Measurements from ENCODE around the gene C1QTNF1. TPM values are rescaled to one million over a fixed set of nuclear protein-coding genes. Genes with fewer than 3 reads are reported as not detected.

The C1QTNF1 gene
- total RNA-seq, 5 donors from 2014 or later (not counting 1 experiment from before 2014, with no cell fraction given): 0.10 to 0.57 (median 0.26) TPM; not detected in 1

GRCh38 chr17:79087428-79088143 lies 63.6 kb downstream of the C1QTNF1 start:
- no peak overlapping the region for H3K4me3 ChIP-seq (ENCODE audit: control insufficient read depth in 1 of 2, extremely low read depth in 1 of 2, low read length in 1 of 2)
- no peaks in the 10 kb centered on the region for H3K9me3 ChIP-seq
- ATAC-seq (replicated peaks in 1 of 4): peak; percentile 74 to 83 (median 80)
- peaks cover 0 to 7% of the 10 kb centered on the region in 2 experiments for H3K4me1 ChIP-seq (ENCODE audit: control insufficient read depth in 1 of 2, extremely low read depth in 1 of 2, insufficient read depth in 2 of 2, low read length in 2 of 2)
- H3K27me3 ChIP-seq (replicated peaks in 1 of 2; ENCODE audit: control insufficient read depth in 2 of 2, extremely low read depth in 1 of 2, insufficient read depth in 2 of 2, low read length in 1 of 2): peaks cover 0 to 16% of the 10 kb centered on the region in 2 experiments
- H3K4me3 Mint-ChIP-seq: no peak overlapping the region
- POLR2A ChIA-PET: no interaction called here
- CTCF ChIA-PET: interaction anchor here (1.0 to 2.3 kb wide), 3 partner anchors 303 to 313 kb away, joined by 3 to 7 read pairs (median 3); no protein-coding TSS in a partner anchor
- H3K9me3 Mint-ChIP-seq: no peaks in the 10 kb centered on the region
- no peak overlapping the region for H3K27ac ChIP-seq (ENCODE audit: low read length)
- H3K27me3 Mint-ChIP-seq: peaks cover 0 to 4% of the 10 kb centered on the region in 2 donors
- H3K4me1 Mint-ChIP-seq: peaks cover 0 to 2% (median 2%) of the 10 kb centered on the region in 3 donors
- WGBS (ENCODE audit: insufficient coverage): 47% methylated on average over 7 of the region's 12 CpGs
- H3K27ac Mint-ChIP-seq: no peak overlapping the region
- H3K36me3 ChIP-seq (ENCODE audit: control insufficient read depth in 2 of 2, extremely low read depth in 1 of 2, insufficient read depth in 1 of 2, low read length in 1 of 2): peaks cover 15 to 37% of the 10 kb centered on the region in 2 donors
- no peaks in the 10 kb centered on the region for H3K36me3 Mint-ChIP-seq
- DNase-seq: peak; percentile 29 to 84 (median 63)

- H3K9me3 Mint-ChIP-seq: no peaks in the 10 kb centered on the region
- no peak for ATAC-seq (replicated peaks in 1 of 4)
- CTCF ChIA-PET: interaction anchor here (0.6 to 2.3 kb wide), 4 partner anchors 229 to 313 kb away, joined by 3 to 7 read pairs (median 3); no protein-coding TSS in a partner anchor
- Histone ChIP-seq H3K9me3 (no peaks in the 10 kb centered on the region), H3K27me3 (replicated peaks in 1 of 2; ENCODE audit: control insufficient read depth in 2 of 2, extremely low read depth in 1 of 2, insufficient read depth in 2 of 2, low read length in 1 of 2) (peaks cover 0 to 24% of the 10 kb centered on the region in 2 experiments), H3K4me3 (ENCODE audit: control insufficient read depth in 1 of 2, extremely low read depth in 1 of 2, low read length in 1 of 2) (no peak overlapping the region), H3K4me1 (ENCODE audit: control insufficient read depth in 1 of 2, extremely low read depth in 1 of 2, insufficient read depth in 2 of 2, low read length in 2 of 2) (peaks cover 0 to 15% of the 10 kb centered on the region in 2 experiments), H3K27ac (ENCODE audit: low read length) (no peak overlapping the region), H3K36me3 (ENCODE audit: control insufficient read depth in 2 of 2, extremely low read depth in 1 of 2, insufficient read depth in 1 of 2, low read length in 1 of 2) (peaks cover 15 to 28% of the 10 kb centered on the region in 2 donors)
- H3K27me3 Mint-ChIP-seq: peaks cover 0 to 6% of the 10 kb centered on the region in 2 donors
- POLR2A ChIA-PET: no interaction called here
- no peak for DNase-seq
- H3K4me3 Mint-ChIP-seq: no peak overlapping the region
- no peak overlapping the region for H3K27ac Mint-ChIP-seq
- H3K36me3 Mint-ChIP-seq: no peaks in the 10 kb centered on the region
- WGBS (ENCODE audit: insufficient coverage): 93% methylated on average over 26 of the region's 26 CpGs
- peaks cover 4 to 7% (median 4%) of the 10 kb centered on the region in 3 donors for H3K4me1 Mint-ChIP-seq
Observed at GRCh38 chr17:79088247-79088996, 64.5 kb downstream of the C1QTNF1 start.

- Mint-ChIP-seq H3K4me3 (no peak overlapping the region), H3K4me1 (peaks cover 6 to 9% (median 6%) of the 10 kb centered on the region in 3 donors), H3K27me3 (peaks cover 0 to 8% of the 10 kb centered on the region in 2 donors), H3K9me3 (no peaks in the 10 kb centered on the region), H3K27ac (no peak overlapping the region), H3K36me3 (no peaks in the 10 kb centered on the region)
- H3K9me3 ChIP-seq: no peaks in the 10 kb centered on the region
- H3K4me3 ChIP-seq (ENCODE audit: control insufficient read depth in 1 of 2, extremely low read depth in 1 of 2, low read length in 1 of 2): no peak overlapping the region
- peaks cover 0 to 21% of the 10 kb centered on the region in 2 experiments for H3K4me1 ChIP-seq (ENCODE audit: control insufficient read depth in 1 of 2, extremely low read depth in 1 of 2, insufficient read depth in 2 of 2, low read length in 2 of 2)
- H3K27me3 ChIP-seq (replicated peaks in 1 of 2; ENCODE audit: control insufficient read depth in 2 of 2, extremely low read depth in 1 of 2, insufficient read depth in 2 of 2, low read length in 1 of 2): peaks cover 0 to 29% of the 10 kb centered on the region in 2 experiments
- peaks cover 15 to 23% of the 10 kb centered on the region in 2 donors for H3K36me3 ChIP-seq (ENCODE audit: control insufficient read depth in 2 of 2, extremely low read depth in 1 of 2, insufficient read depth in 1 of 2, low read length in 1 of 2)
- CTCF ChIA-PET: interaction anchor here in 1 of 2 donors (2.3 kb wide), 1 partner anchor 303 kb away, joined by 7 read pairs; no protein-coding TSS in a partner anchor
- POLR2A ChIA-PET: no interaction called here
- H3K27ac ChIP-seq (ENCODE audit: low read length): no peak overlapping the region
- WGBS (ENCODE audit: insufficient coverage): 93% methylated on average over 4 of the region's 8 CpGs
- no peak for ATAC-seq (replicated peaks in 1 of 4)
- DNase-seq: no peak
Observed at GRCh38 chr17:79088997-79089328, 65.0 kb downstream of the C1QTNF1 start.

- H3K4me1 ChIP-seq (ENCODE audit: control insufficient read depth in 1 of 2, extremely low read depth in 1 of 2, insufficient read depth in 2 of 2, low read length in 2 of 2): peaks cover 0 to 23% of the 10 kb centered on the region in 2 experiments
- ChIA-PET POLR2A (no interaction called here), CTCF (interaction anchor here (0.5 to 0.6 kb wide), 2 partner anchors 12 to 307 kb away, joined by 3 read pairs; no protein-coding TSS in a partner anchor)
- WGBS (ENCODE audit: insufficient coverage): 90% methylated on average over 23 of the region's 31 CpGs
- H3K27ac Mint-ChIP-seq: no peak overlapping the region
- ATAC-seq (replicated peaks in 1 of 4): no peak
- H3K9me3 Mint-ChIP-seq: no peaks in the 10 kb centered on the region
- peaks cover 6 to 9% (median 6%) of the 10 kb centered on the region in 3 donors for H3K4me1 Mint-ChIP-seq
- DNase-seq: no peak
- H3K27ac ChIP-seq (ENCODE audit: low read length): no peak overlapping the region
- no peak overlapping the region for H3K4me3 Mint-ChIP-seq
- H3K27me3 ChIP-seq (replicated peaks in 1 of 2; ENCODE audit: control insufficient read depth in 2 of 2, extremely low read depth in 1 of 2, insufficient read depth in 2 of 2, low read length in 1 of 2): peaks cover 0 to 38% of the 10 kb centered on the region in 2 experiments
- no peaks in the 10 kb centered on the region for H3K9me3 ChIP-seq
- H3K36me3 ChIP-seq (ENCODE audit: control insufficient read depth in 2 of 2, extremely low read depth in 1 of 2, insufficient read depth in 1 of 2, low read length in 1 of 2): peaks cover 8 to 15% of the 10 kb centered on the region in 2 donors
- H3K27me3 Mint-ChIP-seq: peaks cover 0 to 12% of the 10 kb centered on the region in 2 donors
- H3K36me3 Mint-ChIP-seq: no peaks in the 10 kb centered on the region
- no peak overlapping the region for H3K4me3 ChIP-seq (ENCODE audit: control insufficient read depth in 1 of 2, extremely low read depth in 1 of 2, low read length in 1 of 2)
Observed at GRCh38 chr17:79089720-79090442, 65.9 kb downstream of the C1QTNF1 start.

GRCh38 chr17:79090443-79091225 lies 66.7 kb downstream of the C1QTNF1 start:
- no peak for DNase-seq
- Mint-ChIP-seq H3K4me3 (no peak overlapping the region), H3K9me3 (no peaks in the 10 kb centered on the region), H3K36me3 (no peaks in the 10 kb centered on the region), H3K27me3 (peaks cover 5 to 18% of the 10 kb centered on the region in 2 donors), H3K27ac (no peak overlapping the region), H3K4me1 (peaks cover 6 to 9% (median 6%) of the 10 kb centered on the region in 3 donors)
- Histone ChIP-seq H3K4me1 (ENCODE audit: control insufficient read depth in 1 of 2, extremely low read depth in 1 of 2, insufficient read depth in 2 of 2, low read length in 2 of 2) (peaks cover 0 to 23% of the 10 kb centered on the region in 2 experiments), H3K9me3 (no peaks in the 10 kb centered on the region), H3K27ac (ENCODE audit: low read length) (no peak overlapping the region), H3K36me3 (ENCODE audit: control insufficient read depth in 2 of 2, extremely low read depth in 1 of 2, insufficient read depth in 1 of 2, low read length in 1 of 2) (peaks cover 1 to 13% of the 10 kb centered on the region in 2 donors), H3K27me3 (replicated peaks in 1 of 2; ENCODE audit: control insufficient read depth in 2 of 2, extremely low read depth in 1 of 2, insufficient read depth in 2 of 2, low read length in 1 of 2) (peaks cover 0 to 46% of the 10 kb centered on the region in 2 experiments), H3K4me3 (ENCODE audit: control insufficient read depth in 1 of 2, extremely low read depth in 1 of 2, low read length in 1 of 2) (no peak overlapping the region)
- CTCF ChIA-PET: no interaction called here
- ATAC-seq (replicated peaks in 1 of 4): no peak
- POLR2A ChIA-PET: no interaction called here
- WGBS (ENCODE audit: insufficient coverage): 68% methylated on average over 11 of the region's 32 CpGs

Data from T-cell (primary cell).